Fibroblast of lung (primary cell): ENCODE data around the gene PRKCSH.

Experiments
- EZH2 ChIP-seq: IDR thresholded peaks from 2 replicates; pipeline ENCODE4 v1.5.1; 2012; ENCODE audit warnings: low read length, control low read depth, mild to moderate bottlenecking; ENCODE audit errors: missing control alignments
- TF ChIP-seq, protein P1 (sequence below), 2 donors: IDR thresholded peaks in 1 of 2; conservative IDR thresholded peaks in 1 of 2; 1 replicate in 1 of 2; 2 replicates in 1 of 2; pipeline ENCODE4 v1.5.1; 2011 to 2012; ENCODE audit warnings: low read length in 2 of 2, control low read depth in 1 of 2, inconsistent platforms in 1 of 2, low read depth in 1 of 2, mild to moderate bottlenecking in 1 of 2

DNA sequence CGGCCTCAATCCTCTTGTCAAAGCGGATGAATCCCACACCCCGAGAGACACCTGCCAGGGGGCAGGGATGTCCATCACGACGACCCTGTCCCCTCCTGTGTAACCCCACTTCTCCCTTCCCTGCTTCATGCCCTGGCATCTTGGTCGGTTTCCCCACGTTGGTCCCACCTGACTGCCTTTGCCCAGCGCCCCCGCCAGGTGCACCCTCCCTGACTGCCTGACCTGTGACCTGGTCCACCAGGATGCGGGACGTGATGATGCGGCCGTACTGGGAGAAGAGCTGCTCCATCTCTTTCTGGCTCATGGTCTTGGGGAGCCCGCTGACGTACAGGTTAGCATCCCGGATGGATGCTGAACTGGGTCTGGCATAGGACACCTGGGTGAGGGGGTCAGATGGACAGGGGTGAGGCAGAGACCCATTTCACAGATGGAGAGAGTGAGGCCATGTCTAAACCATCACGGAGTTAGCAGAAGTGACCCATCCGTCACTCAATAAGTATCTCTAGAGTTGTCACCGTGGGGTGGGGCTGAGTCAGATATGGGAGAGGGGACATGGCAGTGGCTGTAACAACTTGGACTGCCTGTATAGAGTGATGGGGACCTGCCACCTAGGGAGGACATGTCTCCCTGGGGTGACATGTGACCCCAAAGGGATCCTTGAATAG, 22.9 kb downstream of the PRKCSH start:
- no peak for TF ChIP-seq EZH2
- TF ChIP-seq, protein P1, sequence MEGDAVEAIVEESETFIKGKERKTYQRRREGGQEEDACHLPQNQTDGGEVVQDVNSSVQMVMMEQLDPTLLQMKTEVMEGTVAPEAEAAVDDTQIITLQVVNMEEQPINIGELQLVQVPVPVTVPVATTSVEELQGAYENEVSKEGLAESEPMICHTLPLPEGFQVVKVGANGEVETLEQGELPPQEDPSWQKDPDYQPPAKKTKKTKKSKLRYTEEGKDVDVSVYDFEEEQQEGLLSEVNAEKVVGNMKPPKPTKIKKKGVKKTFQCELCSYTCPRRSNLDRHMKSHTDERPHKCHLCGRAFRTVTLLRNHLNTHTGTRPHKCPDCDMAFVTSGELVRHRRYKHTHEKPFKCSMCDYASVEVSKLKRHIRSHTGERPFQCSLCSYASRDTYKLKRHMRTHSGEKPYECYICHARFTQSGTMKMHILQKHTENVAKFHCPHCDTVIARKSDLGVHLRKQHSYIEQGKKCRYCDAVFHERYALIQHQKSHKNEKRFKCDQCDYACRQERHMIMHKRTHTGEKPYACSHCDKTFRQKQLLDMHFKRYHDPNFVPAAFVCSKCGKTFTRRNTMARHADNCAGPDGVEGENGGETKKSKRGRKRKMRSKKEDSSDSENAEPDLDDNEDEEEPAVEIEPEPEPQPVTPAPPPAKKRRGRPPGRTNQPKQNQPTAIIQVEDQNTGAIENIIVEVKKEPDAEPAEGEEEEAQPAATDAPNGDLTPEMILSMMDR (conservative IDR thresholded peaks at IDR 0.05 in 1 of 2, IDR thresholded peaks at IDR 0.05 in 1 of 2; ENCODE audit: low read depth in 1 of 2, low read length in 2 of 2): no peak
